ENCODE results near the gene PLCXD3. TPM values are rescaled to one million over a fixed set of nuclear protein-coding genes. Genes with fewer than 3 reads are reported as not detected.

Gene PLCXD3
- total and polyA plus RNA-seq, 4 experiments from 2014 or later = not detected

DNA sequence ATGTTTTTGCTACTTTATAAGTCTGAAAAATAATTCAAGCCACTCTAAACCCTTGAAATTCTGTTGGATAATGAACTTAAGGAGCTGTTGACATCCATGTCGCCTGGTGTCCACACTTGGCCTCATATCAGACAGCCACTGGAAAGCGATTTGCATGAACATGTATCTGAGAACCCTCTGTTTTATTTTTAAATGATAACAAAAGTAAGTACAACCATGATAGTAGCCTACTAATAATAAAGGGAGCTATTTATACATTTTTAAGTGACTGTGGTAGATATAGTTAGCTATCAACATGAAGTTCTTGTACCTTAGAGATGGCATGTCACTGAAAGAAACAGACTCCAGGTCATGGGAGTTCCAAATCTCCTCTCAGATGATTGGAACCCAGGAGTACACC lies 53.3 kb downstream of the PLCXD3 start:
- DNase-seq = no peak
- ChIA-PET CTCF (ENCODE audit: partially characterized antibody) (no interaction called here), POLR2A (ENCODE audit: partially characterized antibody) (no interaction called here)
- no peak overlapping the region for H3K27ac ChIP-seq (ENCODE audit: low read depth, low read length)
- Mint-ChIP-seq H3K4me1 (no peaks in the 10 kb centered on the region), H3K9me3 (peaks cover 0 to 3% (median 0%) of the 10 kb centered on the region in 8 donors), H3K36me3 (no peaks in the 10 kb centered on the region), H3K27ac (no peak overlapping the region), H3K27me3 (no peaks in the 10 kb centered on the region), H3K4me3 (no peak overlapping the region)
- no peaks in the 10 kb centered on the region for H3K36me3 ChIP-seq (ENCODE audit: insufficient read depth, low read length)
- intact Hi-C loops (cut with micrococcal nuclease) = no loop called here
- no peaks in the 10 kb centered on the region for H3K9me3 ChIP-seq (ENCODE audit: control insufficient read depth in 1 of 2, low read length in 2 of 2)
- H3K4me3 ChIP-seq (ENCODE audit: low read length in 2 of 2) = no peak overlapping the region
- H3K27me3 ChIP-seq (ENCODE audit: insufficient read depth, low read length) = no peaks in the 10 kb centered on the region
- no peaks in the 10 kb centered on the region for H3K4me1 ChIP-seq (ENCODE audit: insufficient read depth, low read length)

DNA sequence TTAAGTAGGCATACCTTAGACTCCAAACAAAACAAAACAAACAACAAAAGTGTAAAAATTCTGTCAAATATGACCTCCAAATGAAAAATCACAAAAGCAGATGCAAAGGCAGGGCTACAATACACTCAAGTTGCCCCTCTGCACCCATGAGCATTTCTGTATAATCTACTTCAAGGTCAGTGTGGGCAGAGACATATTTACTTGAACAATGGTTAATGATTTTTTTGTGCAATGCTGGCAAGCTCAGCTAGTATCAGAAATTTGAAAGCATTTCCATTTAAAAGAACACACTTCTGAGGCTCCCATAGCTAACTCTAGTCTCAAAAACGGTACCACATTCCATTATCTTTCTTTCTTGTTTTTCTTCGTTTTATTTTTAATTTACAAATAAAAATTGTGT lies 57.9 kb downstream of the PLCXD3 start:
- Histone ChIP-seq H3K4me1 (ENCODE audit: insufficient read depth, low read length) (no peaks in the 10 kb centered on the region), H3K27ac (ENCODE audit: low read depth, low read length) (no peak overlapping the region), H3K9me3 (ENCODE audit: control insufficient read depth in 1 of 2, low read length in 2 of 2) (no peaks in the 10 kb centered on the region), H3K27me3 (ENCODE audit: insufficient read depth, low read length) (no peaks in the 10 kb centered on the region), H3K36me3 (ENCODE audit: insufficient read depth, low read length) (no peaks in the 10 kb centered on the region), H3K4me3 (ENCODE audit: low read length in 2 of 2) (no peak overlapping the region)
- CTCF ChIA-PET (ENCODE audit: partially characterized antibody) = no interaction called here
- H3K4me3 Mint-ChIP-seq = no peak overlapping the region
- H3K4me1 Mint-ChIP-seq = no peaks in the 10 kb centered on the region
- intact Hi-C loops (cut with micrococcal nuclease) = no loop called here
- POLR2A ChIA-PET (ENCODE audit: partially characterized antibody) = no interaction called here
- no peaks in the 10 kb centered on the region for H3K36me3 Mint-ChIP-seq
- DNase-seq = no peak
- peaks cover 0 to 5% (median 0%) of the 10 kb centered on the region in 8 donors for H3K9me3 Mint-ChIP-seq
- no peaks in the 10 kb centered on the region for H3K27me3 Mint-ChIP-seq
- no peak overlapping the region for H3K27ac Mint-ChIP-seq

DNA sequence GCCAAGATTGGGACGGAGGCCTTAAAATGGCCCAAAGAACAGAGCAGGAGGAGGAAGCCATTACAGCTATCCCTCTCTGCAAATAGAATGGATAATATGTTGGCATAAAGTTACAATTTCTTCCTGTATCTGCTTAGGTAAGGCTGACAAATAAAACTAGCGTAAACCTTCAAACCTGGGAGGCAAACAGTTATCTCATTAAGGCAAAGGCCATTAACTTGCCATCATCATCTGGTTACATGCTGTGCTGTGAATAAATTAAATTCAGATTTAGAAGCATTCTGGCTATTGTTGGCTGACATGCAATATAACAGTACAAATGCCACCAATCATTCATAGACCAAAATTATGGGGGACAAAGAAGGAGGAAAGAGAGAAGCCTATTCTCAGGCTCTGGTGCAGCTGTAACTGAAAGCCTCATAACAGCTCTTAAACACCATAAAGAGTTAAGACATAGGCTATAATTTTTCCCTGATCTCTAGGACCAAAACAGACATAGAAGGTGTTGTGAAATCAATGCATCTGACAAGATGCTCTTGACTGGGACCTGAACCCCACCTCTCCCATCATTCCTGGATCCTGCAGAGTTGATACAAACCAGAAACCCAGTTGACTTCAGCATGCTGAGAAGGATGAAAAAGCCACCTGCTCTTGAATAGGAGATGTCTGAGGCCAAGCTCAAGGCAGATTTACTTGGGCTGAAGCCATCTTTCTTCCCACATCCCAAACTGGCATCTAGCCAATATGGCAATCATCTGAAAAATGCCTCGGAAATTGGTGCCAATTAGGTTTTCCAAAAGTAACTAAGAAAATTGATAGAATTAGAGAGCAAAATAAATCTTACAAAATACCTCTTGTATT lies 62.5 kb downstream of the PLCXD3 start:
- Histone ChIP-seq H3K9me3 (ENCODE audit: control insufficient read depth in 1 of 2, low read length in 2 of 2) (no peaks in the 10 kb centered on the region), H3K4me3 (ENCODE audit: low read length in 2 of 2) (no peak overlapping the region), H3K36me3 (ENCODE audit: insufficient read depth, low read length) (no peaks in the 10 kb centered on the region), H3K27me3 (ENCODE audit: insufficient read depth, low read length) (no peaks in the 10 kb centered on the region), H3K4me1 (ENCODE audit: insufficient read depth, low read length) (no peaks in the 10 kb centered on the region), H3K27ac (ENCODE audit: low read depth, low read length) (no peak overlapping the region)
- Mint-ChIP-seq H3K4me3 (no peak overlapping the region), H3K4me1 (no peaks in the 10 kb centered on the region), H3K27me3 (no peaks in the 10 kb centered on the region), H3K9me3 (peaks cover 0 to 5% (median 2%) of the 10 kb centered on the region in 8 donors), H3K27ac (no peak overlapping the region), H3K36me3 (no peaks in the 10 kb centered on the region)
- CTCF ChIA-PET (ENCODE audit: partially characterized antibody) = no interaction called here
- POLR2A ChIA-PET (ENCODE audit: partially characterized antibody) = no interaction called here
- DNase-seq = no peak
- intact Hi-C loops (cut with micrococcal nuclease) = no loop called here

DNA sequence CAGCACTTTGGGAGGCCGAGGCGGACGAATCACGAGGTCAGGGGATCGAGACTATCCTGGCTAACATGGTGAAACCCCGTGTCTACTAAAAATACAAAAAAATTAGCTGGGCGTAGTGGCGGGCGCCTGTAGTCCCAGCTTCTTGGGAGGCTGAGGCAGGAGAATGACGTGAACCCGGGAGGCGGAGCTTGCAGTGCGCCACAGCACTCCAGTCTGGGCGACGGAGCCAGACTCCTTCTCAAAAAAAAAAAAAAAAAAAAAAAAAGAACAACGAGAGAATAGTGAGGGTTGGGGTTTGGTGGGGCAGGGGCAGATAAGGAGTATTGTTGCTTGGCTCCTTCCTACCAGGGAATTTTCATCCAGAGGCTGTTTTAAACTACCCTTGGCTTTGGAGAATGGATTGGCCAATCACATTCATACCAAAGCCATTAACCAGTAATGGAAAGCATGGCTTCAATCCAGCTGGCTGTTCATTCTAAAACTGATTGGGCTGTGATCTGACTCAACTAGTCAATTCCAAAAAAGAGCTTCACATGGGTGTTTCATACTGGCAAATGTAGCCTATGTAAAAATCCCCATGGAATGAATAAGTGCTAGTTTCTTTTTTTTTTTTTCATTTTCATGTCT lies 64.4 kb downstream of the PLCXD3 start:
- H3K36me3 Mint-ChIP-seq = no peaks in the 10 kb centered on the region
- Histone ChIP-seq H3K9me3 (ENCODE audit: control insufficient read depth in 1 of 2, low read length in 2 of 2) (no peaks in the 10 kb centered on the region), H3K36me3 (ENCODE audit: insufficient read depth, low read length) (no peaks in the 10 kb centered on the region), H3K4me1 (ENCODE audit: insufficient read depth, low read length) (no peaks in the 10 kb centered on the region), H3K27me3 (ENCODE audit: insufficient read depth, low read length) (no peaks in the 10 kb centered on the region), H3K4me3 (ENCODE audit: low read length in 2 of 2) (no peak overlapping the region), H3K27ac (ENCODE audit: low read depth, low read length) (no peak overlapping the region)
- H3K27ac Mint-ChIP-seq = no peak overlapping the region
- DNase-seq = no peak
- CTCF ChIA-PET (ENCODE audit: partially characterized antibody) = no interaction called here
- POLR2A ChIA-PET (ENCODE audit: partially characterized antibody) = no interaction called here
- no peak overlapping the region for H3K4me3 Mint-ChIP-seq
- no peaks in the 10 kb centered on the region for H3K27me3 Mint-ChIP-seq
- no peaks in the 10 kb centered on the region for H3K4me1 Mint-ChIP-seq
- intact Hi-C loops (cut with micrococcal nuclease) = no loop called here
- H3K9me3 Mint-ChIP-seq = peaks cover 0 to 10% (median 3%) of the 10 kb centered on the region in 8 donors

DNA sequence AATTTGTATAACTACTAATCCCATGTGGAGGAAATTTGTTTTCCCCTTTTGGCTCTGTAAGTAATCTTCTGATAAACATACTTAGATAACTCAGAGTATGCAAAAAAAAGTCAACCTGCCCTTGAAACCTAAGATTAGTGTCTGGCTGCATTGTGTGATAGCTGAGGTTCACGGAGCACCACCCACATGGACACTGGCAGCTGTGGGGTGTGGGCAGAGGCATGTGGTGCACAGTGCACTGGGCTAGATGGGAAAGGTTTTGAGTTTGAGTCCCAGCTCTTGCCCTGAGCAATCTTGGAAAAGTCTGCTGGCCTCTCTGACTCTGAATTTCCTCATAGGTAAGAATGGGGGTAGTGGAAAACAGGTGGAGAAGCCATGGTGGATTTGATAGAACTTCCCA lies 75.1 kb downstream of the PLCXD3 start:
- H3K4me1 Mint-ChIP-seq = no peaks in the 10 kb centered on the region
- intact Hi-C loops (cut with micrococcal nuclease) = no loop called here
- Histone ChIP-seq H3K4me3 (ENCODE audit: low read length in 2 of 2) (no peak overlapping the region), H3K4me1 (ENCODE audit: insufficient read depth, low read length) (no peaks in the 10 kb centered on the region), H3K27ac (ENCODE audit: low read depth, low read length) (no peak overlapping the region), H3K36me3 (ENCODE audit: insufficient read depth, low read length) (no peaks in the 10 kb centered on the region), H3K9me3 (ENCODE audit: control insufficient read depth in 1 of 2, low read length in 2 of 2) (no peaks in the 10 kb centered on the region), H3K27me3 (ENCODE audit: insufficient read depth, low read length) (no peaks in the 10 kb centered on the region)
- H3K9me3 Mint-ChIP-seq = peaks cover 0 to 5% (median 0%) of the 10 kb centered on the region in 8 donors
- CTCF ChIA-PET (ENCODE audit: partially characterized antibody) = no interaction called here
- DNase-seq = no peak
- POLR2A ChIA-PET (ENCODE audit: partially characterized antibody) = no interaction called here
- H3K36me3 Mint-ChIP-seq = no peaks in the 10 kb centered on the region
- no peaks in the 10 kb centered on the region for H3K27me3 Mint-ChIP-seq
- no peak overlapping the region for H3K4me3 Mint-ChIP-seq
- no peak overlapping the region for H3K27ac Mint-ChIP-seq

DNA sequence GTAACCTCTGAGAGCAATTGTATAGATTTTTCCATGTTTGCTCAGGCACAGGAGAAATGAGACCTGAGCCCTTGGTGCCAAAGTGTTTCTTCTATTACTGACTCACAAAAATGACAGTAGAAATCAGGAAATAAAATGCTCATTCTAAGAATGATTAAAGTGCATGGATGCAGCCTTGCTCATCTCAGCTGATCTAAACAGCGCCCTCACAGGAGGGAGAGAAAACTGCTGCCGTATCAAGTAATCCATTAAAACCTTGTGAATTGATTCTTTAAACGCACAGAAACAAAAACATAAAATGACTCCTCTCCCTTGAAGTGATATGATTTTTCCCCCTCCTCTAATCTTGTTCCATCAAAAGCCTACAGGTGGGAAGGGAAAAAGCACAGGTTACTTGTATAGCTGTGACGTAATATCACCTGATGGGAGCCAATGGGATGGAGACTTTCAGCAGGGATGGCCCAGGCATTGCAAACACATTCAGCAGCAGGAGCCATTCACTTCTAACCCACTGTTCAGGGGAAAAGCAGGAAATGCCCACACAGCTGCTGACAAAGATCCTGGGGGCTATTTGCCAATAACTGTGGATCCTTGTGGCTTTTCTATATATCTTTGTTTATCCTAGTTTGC lies 76.7 kb downstream of the PLCXD3 start:
- no peaks in the 10 kb centered on the region for H3K36me3 Mint-ChIP-seq
- DNase-seq = no peak
- H3K9me3 ChIP-seq (ENCODE audit: control insufficient read depth in 1 of 2, low read length in 2 of 2) = no peaks in the 10 kb centered on the region
- H3K4me1 ChIP-seq (ENCODE audit: insufficient read depth, low read length) = no peaks in the 10 kb centered on the region
- no peaks in the 10 kb centered on the region for H3K4me1 Mint-ChIP-seq
- no peak overlapping the region for H3K4me3 Mint-ChIP-seq
- POLR2A ChIA-PET (ENCODE audit: partially characterized antibody) = no interaction called here
- peaks cover 0 to 2% of the 10 kb centered on the region in 2 donors for H3K27me3 Mint-ChIP-seq
- H3K27me3 ChIP-seq (ENCODE audit: insufficient read depth, low read length) = no peaks in the 10 kb centered on the region
- H3K27ac ChIP-seq (ENCODE audit: low read depth, low read length) = no peak overlapping the region
- intact Hi-C loops (cut with micrococcal nuclease) = no loop called here
- H3K27ac Mint-ChIP-seq = no peak overlapping the region
- no peaks in the 10 kb centered on the region for H3K36me3 ChIP-seq (ENCODE audit: insufficient read depth, low read length)
- no peak overlapping the region for H3K4me3 ChIP-seq (ENCODE audit: low read length in 2 of 2)
- peaks cover 0 to 5% (median 0%) of the 10 kb centered on the region in 8 donors for H3K9me3 Mint-ChIP-seq
- CTCF ChIA-PET (ENCODE audit: partially characterized antibody) = no interaction called here

DNA sequence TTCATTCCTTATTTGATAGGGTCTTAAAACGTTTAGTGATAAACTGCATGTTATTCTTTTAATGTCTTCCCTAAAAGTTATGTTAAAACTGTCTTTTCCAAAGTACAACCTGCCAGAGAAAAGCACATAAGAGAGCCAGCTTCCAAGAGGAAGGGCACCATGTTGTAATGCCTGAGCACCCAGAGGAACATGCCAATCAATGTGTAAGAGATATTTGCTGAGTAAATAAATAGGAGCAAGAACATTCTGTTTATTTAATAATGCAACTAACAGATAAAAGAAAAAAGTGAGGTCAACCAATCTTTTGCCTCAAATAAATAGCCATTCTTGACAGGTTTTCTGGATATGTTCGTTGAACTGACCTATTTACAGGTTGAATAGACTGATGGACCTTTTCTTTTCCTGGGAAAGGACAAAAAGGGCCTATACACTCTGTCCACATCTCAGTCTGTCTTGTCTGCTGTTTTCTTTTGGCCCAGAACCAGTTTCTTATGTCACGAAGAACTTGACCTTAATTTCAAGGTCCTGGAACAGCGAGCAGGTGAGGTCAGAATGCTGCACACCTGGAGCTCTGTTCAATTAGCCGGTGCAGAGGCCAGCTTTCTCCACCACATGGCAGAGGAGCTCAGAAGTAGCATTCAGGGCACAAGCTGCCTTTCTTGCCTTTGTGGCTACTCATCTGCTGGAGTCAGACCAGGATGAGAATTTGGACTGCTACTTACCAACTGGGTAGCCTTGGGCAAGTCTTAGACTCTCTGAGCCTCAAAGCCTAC lies 77.7 kb downstream of the PLCXD3 start:
- ChIA-PET POLR2A (ENCODE audit: partially characterized antibody) (no interaction called here), CTCF (ENCODE audit: partially characterized antibody) (no interaction called here)

More for the DNA sequence above, 77.7 kb downstream of the PLCXD3 start:
- intact Hi-C loops (cut with micrococcal nuclease) = no loop called here
- no peaks in the 10 kb centered on the region for H3K36me3 Mint-ChIP-seq
- H3K4me3 Mint-ChIP-seq = no peak overlapping the region
- Histone ChIP-seq H3K36me3 (ENCODE audit: insufficient read depth, low read length) (no peaks in the 10 kb centered on the region), H3K4me3 (ENCODE audit: low read length in 2 of 2) (no peak overlapping the region), H3K4me1 (ENCODE audit: insufficient read depth, low read length) (no peaks in the 10 kb centered on the region), H3K27me3 (ENCODE audit: insufficient read depth, low read length) (no peaks in the 10 kb centered on the region), H3K9me3 (ENCODE audit: control insufficient read depth in 1 of 2, low read length in 2 of 2) (no peaks in the 10 kb centered on the region), H3K27ac (ENCODE audit: low read depth, low read length) (no peak overlapping the region)
- peaks cover 0 to 3% (median 1%) of the 10 kb centered on the region in 8 donors for H3K9me3 Mint-ChIP-seq
- no peaks in the 10 kb centered on the region for H3K4me1 Mint-ChIP-seq
- H3K27ac Mint-ChIP-seq = no peak overlapping the region
- H3K27me3 Mint-ChIP-seq = peaks cover 0 to 2% of the 10 kb centered on the region in 2 donors
- no peak for DNase-seq

All from CD4-positive, alpha-beta memory T cell (primary cell).